A549 (cell line): Measurements from ENCODE around the gene KCTD1.

Experiments used
- CTCF ChIP-seq: fragments of >200 bp; sonication (Bioruptor Twin); formaldehyde crosslinking; IDR thresholded peaks from 3 replicates; pipeline ENCODE4 v1.5.1; 2016
- EP300 ChIP-seq, 2 experiments: fragments of >200 bp; sonication (Bioruptor Twin); formaldehyde crosslinking; IDR thresholded peaks; 2 replicates in 1 of 2; 3 replicates in 1 of 2; pipeline ENCODE4 v1.6.1; 2016 to 2017
- PHF8 ChIP-seq: fragments of 200-600 bp; sonication (generic); IDR thresholded peaks from 2 replicates; pipeline ENCODE4 v1.6.1; 2016; ENCODE audit warnings: low read depth, mild to moderate bottlenecking, antibody characterized with exemption, moderate library complexity, borderline replicate concordance
- RFX5 ChIP-seq: fragments of 450-650 bp; IDR thresholded peaks from 2 replicates; pipeline ENCODE4 v1.7.1; 2014; ENCODE audit warnings: antibody characterized with exemption, mild to moderate bottlenecking, moderate library complexity

- no peak for TF ChIP-seq CTCF
- no peak for TF ChIP-seq PHF8
- no peak for TF ChIP-seq EP300 (IDR thresholded peaks at IDR 0.05)
- no peak for TF ChIP-seq RFX5
These were observed 104.5 kb downstream of the KCTD1 start for GRCh38 chr18:26443853-26444252.
